ENCODE data around the gene PLAC9.
A peak's percentile ranks its signal among the peaks of the same experiment; 100 is the strongest.

GRCh38 chr10:80148166-80148805 is 15.8 kb downstream of the PLAC9 start:
- no peak for TF ChIP-seq POLR2A (IDR thresholded peaks at IDR 0.05; ENCODE audit: low read depth, low read length)
- 0 out of 2 replicates have a peak, but pooled peaks have one; percentile 30 for TF ChIP-seq POLR2AphosphoS5 (IDR thresholded peaks at IDR 0.05; ENCODE audit: low read depth, low read length)
- TF ChIP-seq TAF1 (IDR thresholded peaks at IDR 0.05; ENCODE audit: low read depth, low read length) = no peak
- TF ChIP-seq POU2F2 (IDR thresholded peaks at IDR 0.05; ENCODE audit: low read depth, low read length) = no peak
- no peak for TF ChIP-seq SPI1 (IDR thresholded peaks at IDR 0.05; ENCODE audit: low read depth, low read length)
